Measurements from ENCODE around the gene ANXA2. TPM values are rescaled to one million over a fixed set of nuclear protein-coding genes. Genes with fewer than 3 reads are reported as not detected.
"Not testable (repeated sequence)": the region's sequence is repeated elsewhere in the genome, so short reads cannot be mapped to it uniquely, and the experiment has no call there.

The ANXA2 gene
- total RNA-seq, 6 experiments from 2014 or later, result 4,445 to 5,074 (median 4,643) TPM

- TF ChIP-seq CTCF (IDR thresholded peaks at IDR 0.05), result no peak
- Mint-ChIP-seq H3K27ac (no peak overlapping the region), H3K36me3 (ENCODE audit: low read depth) (peaks cover 4% of the 10 kb centered on the region; the same call in 1 of the 2 replicates)
These were observed 58.5 kb downstream of the ANXA2 start for GRCh38 chr15:60339236-60339635.

GRCh38 chr15:60338810-60339209 is 59.0 kb downstream of the ANXA2 start:
- no peak overlapping the region for H3K27ac Mint-ChIP-seq
- peaks cover 55% of the 10 kb centered on the region for H3K4me1 Mint-ChIP-seq (ENCODE audit: low read depth)
- no peak for TF ChIP-seq CTCF (IDR thresholded peaks at IDR 0.05)
- peaks cover 19% of the 10 kb centered on the region for H3K27me3 Mint-ChIP-seq (ENCODE audit: insufficient read depth)
- H3K36me3 Mint-ChIP-seq (ENCODE audit: low read depth), result peaks cover 4% of the 10 kb centered on the region; the same call in 1 of the 2 replicates
- DNase-seq, result no peak
- H3K4me3 Mint-ChIP-seq, result no peak overlapping the region
- no peaks in the 10 kb centered on the region for H3K9me3 Mint-ChIP-seq

More at GRCh38 chr15:60339236-60339635, 58.5 kb downstream of the ANXA2 start:
- DNase-seq, result no peak
- Mint-ChIP-seq H3K9me3 (no peaks in the 10 kb centered on the region), H3K4me3 (no peak overlapping the region), H3K4me1 (ENCODE audit: low read depth) (peaks cover 59% of the 10 kb centered on the region), H3K27me3 (ENCODE audit: insufficient read depth) (peaks cover 23% of the 10 kb centered on the region)

GRCh38 chr15:60337076-60337475 is 60.7 kb downstream of the ANXA2 start:
- Mint-ChIP-seq H3K9me3 (no peaks in the 10 kb centered on the region), H3K36me3 (ENCODE audit: low read depth) (no peaks in the 10 kb centered on the region), H3K4me3 (no peak overlapping the region), H3K27me3 (ENCODE audit: insufficient read depth) (peaks cover 7% of the 10 kb centered on the region), H3K27ac (no peak overlapping the region), H3K4me1 (ENCODE audit: low read depth) (peaks cover 41% of the 10 kb centered on the region)
- DNase-seq, result no peak
- no peak for TF ChIP-seq CTCF (IDR thresholded peaks at IDR 0.05)

GRCh38 chr15:60335296-60335695 is 62.5 kb downstream of the ANXA2 start:
- H3K4me3 Mint-ChIP-seq, result peak overlapping the region; percentile 23; the same call in 1 of the 2 replicates
- not testable (repeated sequence) for H3K27ac Mint-ChIP-seq

GRCh38 chr15:60328852-60329443 is 68.8 kb downstream of the ANXA2 start:
- Mint-ChIP-seq H3K4me1 (ENCODE audit: low read depth) (peaks cover 20% of the 10 kb centered on the region), H3K27me3 (ENCODE audit: insufficient read depth) (peaks cover 17% of the 10 kb centered on the region), H3K36me3 (ENCODE audit: low read depth) (no peaks in the 10 kb centered on the region), H3K27ac (no peak overlapping the region), H3K9me3 (no peaks in the 10 kb centered on the region), H3K4me3 (no peak overlapping the region)
- no peak for DNase-seq
- TF ChIP-seq CTCF (IDR thresholded peaks at IDR 0.05), result peak; percentile 95

More at GRCh38 chr15:60335296-60335695, 62.5 kb downstream of the ANXA2 start:
- H3K9me3 Mint-ChIP-seq; H3K36me3 Mint-ChIP-seq (ENCODE audit: low read depth); DNase-seq; H3K27me3 Mint-ChIP-seq (ENCODE audit: insufficient read depth): not testable (repeated sequence)
- H3K4me1 Mint-ChIP-seq (ENCODE audit: low read depth), result peaks cover 25% of the 10 kb centered on the region

GRCh38 chr15:60326824-60327654 is 70.7 kb downstream of the ANXA2 start:
- Mint-ChIP-seq H3K27me3 (ENCODE audit: insufficient read depth) (peaks cover 31% of the 10 kb centered on the region), H3K4me1 (ENCODE audit: low read depth) (peaks cover 21% of the 10 kb centered on the region; the same call in 1 of the 2 replicates), H3K9me3 (no peaks in the 10 kb centered on the region), H3K4me3 (no peak overlapping the region), H3K36me3 (ENCODE audit: low read depth) (no peaks in the 10 kb centered on the region), H3K27ac (no peak overlapping the region)
- peak; percentile 47 for DNase-seq
- TF ChIP-seq CTCF (IDR thresholded peaks at IDR 0.05), result peak; percentile 98

All from HFFc6 (cell line).